GM19372 (cell line): Measurements from ENCODE around the gene RNF145.

Source experiments
- ATAC-seq: cut with Tn5 transposase; IDR thresholded peaks from one replicate; pipeline ENCODE4 v1.9.1; 2021; ENCODE audit warnings: mild to moderate bottlenecking, low read depth, moderate library complexity; ENCODE audit not compliant: unreplicated experiment

Gene RNF145

DNA sequence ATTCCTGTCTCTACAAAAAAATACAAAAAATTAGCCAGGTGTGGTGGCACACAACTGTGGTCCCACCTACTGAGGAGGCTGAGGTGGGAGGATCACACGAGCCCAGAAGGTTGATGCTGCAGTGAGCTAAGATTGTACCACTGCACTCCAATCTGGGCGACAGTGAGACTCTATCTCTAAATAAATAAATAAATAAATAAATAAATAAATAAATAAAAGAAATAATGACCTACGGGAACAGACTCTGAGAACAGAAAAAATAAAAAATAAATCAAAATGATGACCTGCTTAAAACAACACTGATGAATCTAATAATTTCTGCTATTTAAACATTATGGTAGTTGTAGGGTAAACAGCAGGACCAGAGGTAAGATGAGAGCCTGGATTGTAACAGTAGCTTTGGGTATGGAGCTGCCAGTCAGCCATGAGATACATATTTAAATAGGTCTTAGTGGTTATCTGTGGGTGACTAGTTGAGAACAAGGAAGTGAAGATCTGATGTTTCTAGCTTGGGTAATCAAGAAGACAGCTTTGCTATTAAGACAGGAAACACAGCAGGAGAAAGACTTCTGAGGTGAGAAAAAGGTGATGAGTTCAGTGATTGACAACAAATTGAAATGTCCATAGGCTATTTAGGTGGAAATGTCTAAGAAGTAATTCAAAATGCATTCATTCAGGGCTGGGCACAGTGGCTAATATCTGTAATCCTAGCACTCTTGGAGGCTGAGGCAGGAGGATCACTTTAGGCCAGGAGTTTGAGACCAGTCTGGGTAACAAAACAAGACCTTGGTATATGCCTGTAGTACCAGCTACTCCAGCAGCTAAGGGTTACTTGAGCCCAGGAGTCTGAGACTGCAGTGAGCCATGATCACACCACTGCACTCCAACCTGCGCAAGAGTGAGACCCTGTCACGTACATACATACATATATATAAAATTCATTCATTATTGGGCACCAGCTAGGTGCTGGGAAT is 11.0 kb downstream of the RNF145 start:
- ATAC-seq: peak; percentile 91

DNA sequence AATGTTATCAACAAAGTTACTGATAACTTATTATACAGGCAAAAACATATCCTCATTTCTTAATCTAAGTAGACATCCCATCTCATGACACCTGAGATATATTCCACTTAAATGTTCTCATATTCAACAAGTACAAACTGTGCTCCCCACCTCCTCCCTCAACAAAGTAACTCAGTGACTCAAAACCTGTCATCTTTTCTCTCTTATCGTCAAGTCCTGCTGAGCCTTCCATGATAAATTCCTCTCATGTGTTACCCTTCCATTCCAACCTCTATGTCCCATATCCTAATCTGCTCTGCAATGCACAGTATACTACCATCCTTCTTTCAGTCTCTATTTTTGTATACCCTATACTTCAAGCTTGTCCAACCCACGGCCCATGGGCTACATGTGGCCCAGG is 13.6 kb downstream of the RNF145 start:
- no peak for ATAC-seq

DNA sequence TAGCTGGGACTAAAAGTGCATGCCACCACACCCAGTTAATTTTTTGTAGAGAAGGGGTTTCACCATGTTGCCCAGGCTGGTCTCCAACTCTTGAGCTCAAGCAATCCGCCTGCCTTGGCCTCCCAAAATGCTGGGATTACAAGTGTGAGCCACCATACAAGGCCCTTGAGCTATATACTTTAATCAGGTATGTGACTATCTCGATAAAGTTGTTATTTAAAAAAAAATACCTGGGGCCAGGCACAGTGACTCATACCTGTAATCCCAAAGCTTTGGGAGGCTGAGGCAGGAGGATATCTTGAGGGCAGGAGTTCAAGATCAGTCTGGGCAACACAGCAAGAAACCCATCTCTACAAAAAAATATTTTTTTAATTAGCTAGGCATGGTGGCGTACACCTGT is 19.2 kb downstream of the RNF145 start:
- ATAC-seq: no peak

DNA sequence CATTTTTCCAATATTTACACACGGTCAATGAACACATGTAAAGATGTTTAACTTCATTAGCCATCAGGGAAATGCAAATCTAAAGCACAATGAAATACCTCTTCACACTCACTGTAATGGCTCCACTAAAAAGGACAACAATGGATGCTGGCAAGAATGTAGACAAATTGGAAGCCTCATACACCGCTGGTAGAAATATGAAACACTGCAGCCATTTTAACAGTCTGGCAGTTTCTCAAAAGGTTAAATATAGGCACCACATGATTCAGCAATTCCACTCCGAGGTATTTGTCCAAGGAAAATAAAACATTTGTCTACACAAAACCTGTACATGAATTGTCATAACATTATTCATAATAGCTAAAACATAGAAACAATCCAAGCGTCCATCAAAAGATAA is 20.0 kb downstream of the RNF145 start:
- ATAC-seq: no peak

DNA sequence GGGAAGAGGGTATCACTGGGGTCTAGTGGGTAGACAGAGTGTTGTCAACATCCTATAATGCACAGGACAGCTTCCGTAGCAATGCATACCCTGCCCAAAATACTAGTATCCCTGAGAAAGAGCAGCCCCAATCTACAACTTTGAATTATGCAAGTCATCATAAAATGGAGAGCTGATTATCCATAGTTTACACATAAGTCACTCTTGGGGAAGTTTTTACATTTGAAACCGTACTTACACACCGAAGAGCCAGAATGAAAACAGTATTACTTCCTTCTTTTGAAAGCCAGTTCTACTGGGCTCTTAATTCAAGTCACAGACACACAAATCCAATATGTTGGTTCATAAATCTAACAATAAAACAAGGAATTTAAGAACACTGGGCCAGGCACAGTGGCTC is 21.6 kb downstream of the RNF145 start:
- ATAC-seq: no peak

DNA sequence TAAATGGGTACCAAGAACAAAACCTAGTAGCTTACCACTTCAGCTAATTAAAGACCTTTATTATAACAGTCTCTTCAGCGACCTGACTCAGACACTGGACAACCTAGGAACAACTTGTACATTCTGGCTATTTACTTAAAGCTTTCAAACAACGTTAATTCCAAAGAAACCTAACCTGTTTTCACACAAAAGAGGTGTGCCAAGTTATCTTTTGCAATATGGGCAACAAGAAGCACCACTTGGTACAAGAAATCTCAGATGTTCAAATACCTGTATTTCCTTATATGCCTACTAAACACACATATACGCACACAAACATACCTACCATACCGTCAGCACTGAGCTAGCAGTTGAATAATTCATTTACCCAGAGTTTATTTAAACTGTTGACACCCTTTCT is 23.0 kb downstream of the RNF145 start:
- no peak for ATAC-seq

DNA sequence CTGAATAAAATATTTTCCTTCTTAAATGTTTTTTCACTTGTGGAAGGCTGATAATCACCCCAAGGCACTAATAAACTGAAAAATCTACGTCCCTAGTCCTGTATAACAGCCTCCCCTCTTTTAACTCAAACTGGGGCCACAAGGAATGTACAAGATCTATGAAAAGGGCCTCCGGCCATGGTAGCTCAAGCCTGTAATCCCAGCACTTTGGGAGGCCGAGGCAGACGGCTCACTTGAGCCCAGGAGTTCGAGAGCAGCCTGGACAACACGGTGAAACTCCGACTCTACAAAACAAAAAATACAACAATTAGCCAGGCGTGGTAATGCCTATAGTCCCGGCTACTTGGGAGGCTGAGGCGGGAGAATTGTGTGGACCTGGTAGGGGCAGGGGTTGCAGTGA is 23.6 kb downstream of the RNF145 start:
- ATAC-seq: no peak

DNA sequence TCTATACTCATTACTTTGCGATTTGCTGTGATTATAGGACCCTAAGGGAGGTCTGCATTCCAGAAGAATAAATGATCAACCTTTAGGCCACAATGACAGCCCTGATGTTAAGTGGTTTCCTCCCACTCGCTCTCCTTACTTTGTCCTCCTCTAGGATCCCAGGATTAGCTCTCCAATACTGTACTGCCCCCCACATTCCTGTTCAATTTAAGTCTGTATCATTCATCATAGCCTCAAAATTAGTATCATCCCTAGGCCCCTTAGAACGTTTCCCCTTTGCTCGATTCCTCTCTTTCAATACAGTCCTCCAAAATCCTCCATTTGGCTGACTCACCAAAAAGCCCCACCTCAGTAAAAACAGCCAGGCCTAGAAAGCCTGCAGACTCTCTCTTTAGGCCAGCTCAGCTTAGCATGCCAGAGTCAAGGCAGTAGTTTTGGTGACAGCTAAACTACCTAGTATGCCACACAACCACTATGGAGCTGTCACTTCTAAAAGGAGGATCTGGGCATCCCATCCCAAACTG is 24.4 kb downstream of the RNF145 start:
- ATAC-seq: no peak

DNA sequence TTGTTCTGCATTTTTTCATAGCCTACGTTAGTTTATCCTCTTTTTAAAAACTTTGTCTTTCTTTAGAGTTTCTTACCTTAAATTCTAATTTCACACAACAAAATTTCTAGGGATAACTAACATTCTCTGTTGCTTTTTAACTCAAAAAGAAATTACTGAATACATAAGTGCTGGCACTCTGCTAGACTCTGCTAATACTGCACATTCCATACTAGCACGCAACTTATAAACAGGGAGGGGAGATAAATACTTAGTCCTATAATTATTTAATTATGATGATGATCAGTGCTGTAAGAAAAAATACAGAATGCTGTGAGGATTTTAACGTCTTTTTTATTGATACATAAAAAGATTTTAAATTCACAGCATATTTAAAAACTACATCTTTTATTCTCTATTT is 25.1 kb downstream of the RNF145 start:
- no peak for ATAC-seq

DNA sequence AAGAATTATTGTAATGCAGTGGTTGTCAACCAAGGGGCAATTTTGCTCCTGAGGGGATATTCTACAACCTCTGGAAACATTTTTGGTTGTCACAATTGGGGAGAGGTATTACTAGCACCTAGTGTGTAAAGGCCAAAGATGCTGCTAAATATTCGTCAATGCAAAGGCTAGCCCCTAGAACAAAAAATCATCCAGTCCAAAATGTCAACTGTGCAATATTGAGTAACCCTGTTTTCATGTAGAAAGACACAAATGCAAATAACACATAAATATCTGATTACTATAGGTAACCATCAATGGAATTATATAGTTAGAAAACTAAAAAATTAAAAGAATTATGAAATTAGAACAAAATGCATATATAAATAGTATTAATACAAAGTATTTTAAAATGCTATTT is 26.1 kb downstream of the RNF145 start:
- ATAC-seq: no peak

DNA sequence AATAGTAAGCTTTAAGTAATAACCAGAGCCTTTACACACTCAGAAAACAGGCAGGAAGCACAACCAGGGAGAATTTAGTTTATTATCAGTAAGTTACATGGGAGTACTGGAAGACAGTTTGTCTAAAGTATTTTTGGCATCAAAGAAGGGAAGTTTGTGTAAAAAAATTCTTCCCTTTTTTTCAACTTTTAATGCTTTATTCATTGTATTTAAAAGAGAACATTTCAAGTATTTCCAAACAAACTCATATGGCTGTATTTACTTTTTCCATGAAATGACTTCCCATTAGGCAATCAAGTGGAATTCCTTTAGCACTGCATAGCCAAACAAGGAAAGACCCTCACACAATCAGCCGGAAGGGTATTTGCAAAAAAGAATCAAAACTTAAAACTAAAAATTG is 26.7 kb downstream of the RNF145 start:
- no peak for ATAC-seq

DNA sequence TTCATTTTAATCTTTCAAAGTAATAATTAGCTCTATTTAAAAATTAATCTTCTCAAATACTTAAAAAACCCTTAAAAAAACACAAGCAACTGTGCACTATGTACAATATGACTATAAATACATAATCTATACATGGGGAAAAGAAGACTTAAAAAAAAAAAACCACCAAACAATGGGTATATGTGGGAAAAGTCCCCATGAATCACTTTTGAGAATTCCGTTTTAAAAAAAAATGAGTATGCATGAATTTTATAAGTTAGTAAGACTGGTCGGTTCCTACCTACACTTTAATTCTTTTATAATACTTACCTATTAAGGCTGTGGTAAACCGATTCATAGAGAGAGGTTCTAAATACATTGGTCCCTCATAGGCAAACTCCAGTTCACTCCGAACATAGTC is 27.7 kb downstream of the RNF145 start:
- no peak for ATAC-seq

DNA sequence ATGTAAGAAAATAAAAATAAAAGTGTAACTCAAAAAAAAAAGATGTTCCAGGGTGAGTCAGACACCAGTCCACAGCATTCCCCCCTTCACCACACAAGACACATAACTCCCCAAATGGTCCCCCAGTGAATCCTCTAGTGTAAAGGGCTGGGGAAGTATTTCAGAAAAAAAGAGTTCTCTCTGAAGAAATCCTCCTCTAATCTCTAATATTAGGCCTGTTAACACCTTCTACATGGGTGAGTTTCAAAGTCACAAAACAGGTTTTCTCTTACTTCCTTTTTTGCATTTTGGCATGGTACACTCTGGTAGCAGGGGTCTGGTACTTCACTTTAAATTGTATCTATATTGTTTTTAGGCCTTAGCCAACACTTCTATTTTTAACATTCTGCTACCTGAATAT is 28.2 kb downstream of the RNF145 start:
- ATAC-seq: peak; percentile 59

DNA sequence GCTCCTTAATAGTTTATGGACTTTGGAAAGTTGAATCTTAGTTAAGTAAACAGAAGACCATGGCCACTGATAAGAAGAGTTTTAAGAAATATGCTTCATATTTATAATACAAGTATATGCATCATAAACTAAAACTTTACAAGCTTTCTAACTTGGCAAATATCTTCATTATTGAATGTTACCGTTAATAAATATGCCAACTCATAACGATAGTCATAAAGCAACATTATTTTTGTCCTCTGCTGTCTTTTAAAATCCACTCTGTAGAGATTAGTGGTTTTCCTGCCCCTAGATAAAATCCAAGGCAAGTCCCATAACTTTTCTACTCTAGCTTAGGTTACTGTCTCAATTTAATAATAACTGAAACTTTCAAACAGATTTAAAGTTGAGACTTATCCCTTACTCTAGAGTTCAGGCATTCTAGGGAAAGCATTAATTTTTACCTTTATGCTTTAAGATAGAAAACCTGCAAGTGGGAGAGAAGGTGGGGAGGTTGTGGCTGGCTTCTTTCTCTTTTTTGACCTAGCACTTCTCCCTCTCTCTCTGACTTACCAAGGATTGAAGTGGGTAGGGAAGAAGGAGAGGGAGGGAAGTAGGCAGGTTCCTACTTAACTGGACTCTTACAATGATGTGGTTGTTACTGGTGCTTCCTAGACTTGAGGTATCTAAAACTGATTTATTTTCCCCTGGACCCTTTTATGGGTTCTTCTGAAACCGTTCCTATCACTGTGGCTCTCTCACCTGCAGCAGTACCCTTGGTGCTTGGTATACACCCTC is 29.6 kb downstream of the RNF145 start:
- no peak for ATAC-seq

DNA sequence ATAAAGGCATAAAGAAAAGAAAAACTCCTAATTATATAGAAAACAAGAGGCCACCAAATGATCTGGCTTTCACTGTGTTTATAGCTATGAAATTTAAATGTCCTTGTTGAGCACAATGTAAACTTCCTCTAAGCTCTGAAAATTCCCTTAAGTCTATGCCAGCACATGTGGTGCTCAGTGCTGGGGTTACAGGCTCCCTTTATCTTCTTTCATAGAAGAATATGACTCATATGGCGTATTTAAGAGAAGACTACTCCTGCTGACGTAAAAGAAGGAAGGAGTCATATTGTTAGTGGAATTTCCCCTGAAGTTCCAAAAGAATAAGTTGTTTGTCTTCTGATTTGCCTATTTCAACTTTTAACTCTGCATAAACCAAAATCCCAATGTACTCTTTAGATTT is 30.4 kb downstream of the RNF145 start:
- peak; percentile 53 for ATAC-seq

DNA sequence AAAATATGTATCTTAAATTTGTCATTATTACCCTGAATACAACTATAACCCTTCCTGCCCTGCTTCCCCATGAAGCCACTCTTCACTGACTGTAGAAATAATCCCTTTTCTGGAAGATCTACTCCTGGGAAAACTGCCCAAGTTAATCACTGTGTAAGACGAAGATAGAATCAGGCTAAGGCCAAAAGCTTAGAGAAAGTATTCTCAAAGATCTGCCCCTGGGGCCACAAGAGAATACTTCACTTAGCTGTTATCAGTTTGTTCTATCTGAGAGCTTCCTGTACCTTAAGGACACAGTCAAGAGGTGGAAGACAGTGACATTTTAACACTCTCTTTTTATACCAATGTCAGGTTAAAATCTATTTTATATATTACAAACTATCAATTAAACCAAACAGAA is 33.8 kb downstream of the RNF145 start:
- no peak for ATAC-seq

DNA sequence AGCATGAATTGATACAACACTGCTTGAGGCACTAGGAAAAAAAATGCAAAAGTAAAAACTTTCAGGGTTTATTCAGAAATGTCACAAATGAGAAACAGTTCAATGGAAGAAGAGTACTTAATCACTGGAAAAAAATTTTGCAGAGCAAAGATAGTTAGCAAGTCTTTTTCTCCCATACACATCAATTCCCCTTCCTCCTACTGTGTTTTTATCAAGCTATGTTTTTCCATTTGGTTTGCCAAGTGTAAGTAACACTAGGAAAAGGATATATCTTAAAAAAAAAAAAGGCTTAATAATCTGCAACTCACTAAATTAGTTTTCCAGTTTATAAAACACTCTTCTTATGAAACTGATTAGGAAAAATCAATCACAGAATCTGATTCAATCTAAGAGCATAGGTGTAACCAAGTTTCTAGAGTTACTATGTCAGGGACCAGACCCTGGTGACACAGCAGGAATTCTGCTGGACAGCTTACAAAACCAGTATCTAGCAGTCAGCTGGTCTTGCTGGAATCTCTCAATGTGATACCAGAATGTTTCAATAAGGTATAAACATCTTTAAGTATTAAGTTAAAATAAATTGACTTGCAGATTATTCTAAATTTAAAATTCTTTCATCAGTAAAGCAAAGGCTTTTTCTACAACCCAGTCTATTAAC is 34.7 kb downstream of the RNF145 start:
- no peak for ATAC-seq

DNA sequence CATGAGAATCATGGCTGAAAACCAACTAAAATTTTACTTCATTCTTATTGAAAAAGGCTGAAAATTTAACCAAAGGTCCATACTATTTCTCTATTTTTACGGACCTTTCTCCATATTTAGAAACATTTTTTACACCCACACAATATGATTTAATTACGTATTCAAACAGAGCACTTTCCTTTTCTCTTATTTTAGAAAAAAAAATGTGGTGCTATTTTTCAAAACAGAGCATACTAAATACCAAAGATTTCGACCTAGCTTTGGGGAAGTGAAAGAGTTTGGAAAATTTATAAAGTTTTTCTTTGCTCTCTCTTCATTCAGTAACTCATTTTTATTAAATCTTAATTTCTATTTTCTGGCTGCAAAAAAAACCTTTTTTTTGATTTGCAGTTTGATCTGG is 38.1 kb downstream of the RNF145 start:
- ATAC-seq: no peak

DNA sequence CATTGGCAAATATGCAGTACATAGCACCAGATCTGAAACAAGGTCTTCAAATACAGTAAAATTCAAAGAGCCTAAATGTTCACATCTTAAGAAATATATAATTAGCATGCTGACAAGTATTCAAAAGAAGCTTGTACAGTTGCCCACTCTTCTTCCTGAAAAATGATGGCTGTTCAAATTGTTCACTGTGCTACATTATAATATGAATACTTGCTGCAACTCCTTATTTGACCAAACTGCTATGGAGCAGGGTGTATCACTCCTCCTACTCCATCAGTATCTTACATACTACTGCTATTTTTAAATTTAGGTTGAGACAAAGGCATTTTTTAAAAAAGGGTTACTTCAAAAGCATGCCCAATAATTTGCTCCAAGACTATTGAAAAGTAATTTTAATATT is 39.3 kb downstream of the RNF145 start:
- ATAC-seq: no peak

DNA sequence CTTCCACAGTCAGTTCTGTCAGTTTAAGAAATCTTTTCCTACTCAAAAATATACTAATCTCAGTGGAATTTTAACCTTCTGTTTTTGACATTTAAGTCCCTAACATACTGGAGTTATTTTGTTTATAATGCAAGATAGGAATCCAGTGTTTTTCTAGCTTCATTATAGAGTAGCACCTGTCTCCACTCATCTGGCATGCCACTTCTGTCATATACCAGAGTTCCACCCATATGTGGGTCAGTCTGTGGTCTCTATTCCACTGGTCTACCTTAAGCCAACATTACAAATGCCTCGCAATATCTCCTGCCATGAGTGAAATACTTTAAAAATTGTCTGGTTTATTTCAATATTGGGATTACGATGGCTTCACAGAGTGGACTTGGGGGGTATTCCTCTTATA is 42.9 kb downstream of the RNF145 start:
- ATAC-seq: no peak

DNA sequence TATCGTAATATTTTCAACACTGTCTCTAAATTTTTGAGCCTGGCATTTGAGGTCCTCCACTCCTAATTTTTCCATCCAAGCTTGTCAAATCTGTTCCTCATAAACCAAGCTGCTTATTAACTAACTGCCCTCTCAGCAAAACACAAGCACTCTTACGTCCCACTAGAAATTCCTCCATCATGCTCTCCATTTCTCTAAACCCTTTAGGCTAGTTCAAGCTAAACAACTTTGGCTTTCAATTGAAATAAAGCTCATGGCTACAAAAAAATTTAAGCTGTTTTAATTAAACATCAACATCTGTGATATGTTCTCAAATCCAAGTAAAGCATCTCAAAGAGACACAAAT is 45.7 kb downstream of the RNF145 start:
- ATAC-seq: no peak
